CD4-positive, alpha-beta T cell treated with Interleukin-17A for 4 hours (primary cell): ENCODE results near the gene NRF1.

ENCODE experiments used
- DNase-seq: peaks from one replicate; pipeline ENCODE4 v3.0.0-alpha.2; 2020; ENCODE audit warnings: mixed read lengths

The NRF1 gene

DNA sequence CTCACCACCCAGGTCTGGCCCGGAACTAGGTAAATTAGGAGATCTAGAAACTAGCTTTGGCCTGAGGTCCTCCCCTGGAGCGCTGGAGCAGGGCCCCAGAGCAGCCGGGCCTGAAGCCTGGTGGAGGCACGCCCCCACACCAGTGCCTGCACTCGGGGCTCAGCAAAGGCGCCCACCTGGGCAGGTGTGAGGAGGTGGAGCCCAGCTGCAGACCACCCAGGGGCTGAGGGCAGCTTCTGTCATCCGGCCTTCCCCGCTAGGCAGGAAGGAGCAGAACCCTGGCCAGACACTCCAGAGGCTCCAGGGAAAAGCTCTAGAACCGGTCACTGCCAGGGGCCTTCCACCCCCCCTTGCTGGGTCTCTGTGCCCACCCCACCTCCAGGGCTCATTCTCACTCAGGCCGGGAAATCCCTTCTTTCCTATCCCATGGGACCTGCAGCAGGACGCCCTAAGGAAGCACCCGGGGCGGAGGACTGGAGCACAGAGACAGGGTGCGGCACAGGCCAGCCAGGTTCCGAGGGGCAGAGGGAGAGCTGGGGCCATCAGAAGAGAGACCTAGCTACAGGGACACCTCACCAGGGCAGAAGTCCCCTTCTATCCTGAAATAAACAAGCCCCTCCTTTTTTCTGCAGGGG is 161.2 kb downstream of the NRF1 start:
- DNase-seq = no peak

DNA sequence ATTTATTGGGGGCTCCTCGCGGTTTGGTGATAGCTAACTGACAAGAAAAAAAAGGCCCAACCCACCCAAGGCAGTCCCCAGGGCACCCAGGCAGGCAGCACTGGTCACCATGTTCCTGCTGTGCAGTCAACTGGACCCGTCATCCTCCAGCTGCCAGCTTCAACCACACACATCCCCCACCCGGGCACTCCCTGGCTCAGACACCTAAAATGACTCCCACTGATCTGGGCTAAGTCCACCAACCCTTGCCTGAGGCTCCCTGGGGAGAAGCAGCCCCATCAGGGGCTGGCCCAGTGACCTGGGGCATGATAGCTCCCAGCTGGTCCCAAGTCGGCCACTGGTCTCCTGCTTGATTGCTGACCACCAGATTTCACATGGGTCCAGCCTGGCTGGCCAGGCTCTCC is 161.8 kb downstream of the NRF1 start:
- DNase-seq = no peak

DNA sequence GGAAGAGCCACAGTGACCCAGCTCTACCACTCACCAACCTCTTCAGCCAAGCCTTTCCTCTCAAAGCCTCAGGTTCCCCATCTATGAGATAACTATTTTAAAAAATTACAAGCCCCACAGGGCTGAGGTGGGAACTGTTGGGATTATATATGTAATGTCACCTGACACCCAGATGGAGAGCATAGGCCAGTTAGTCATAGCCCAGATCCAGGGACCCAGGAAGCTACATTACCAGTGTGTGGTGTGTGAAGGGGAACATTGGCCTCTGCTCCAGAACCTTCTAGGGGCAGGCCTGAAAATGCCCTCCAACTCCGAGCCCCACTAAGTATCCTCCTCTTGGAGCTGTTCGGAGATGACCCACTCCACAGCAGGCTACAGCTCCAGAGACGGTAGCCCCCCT is 162.4 kb downstream of the NRF1 start:
- DNase-seq = no peak

DNA sequence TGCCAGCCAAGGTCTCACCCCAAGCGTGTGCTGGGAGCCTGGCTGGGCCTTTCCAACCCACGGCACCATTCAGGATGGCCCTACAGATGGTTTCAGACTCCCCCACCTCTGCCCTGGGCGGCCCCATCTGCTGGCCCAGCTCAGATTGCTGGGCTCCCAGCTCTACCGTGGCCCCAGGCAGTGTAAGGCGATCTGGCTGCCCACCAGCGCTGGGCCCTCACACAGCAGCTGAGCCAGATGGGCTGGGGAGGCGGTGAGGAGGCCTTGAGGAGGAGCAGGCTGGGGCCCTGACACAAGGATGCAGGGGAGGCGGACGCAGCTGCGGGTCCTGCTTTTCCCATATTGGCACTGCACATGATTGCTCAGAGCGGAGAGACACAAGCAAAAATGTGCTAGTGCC is 162.8 kb downstream of the NRF1 start:
- DNase-seq = no peak

DNA sequence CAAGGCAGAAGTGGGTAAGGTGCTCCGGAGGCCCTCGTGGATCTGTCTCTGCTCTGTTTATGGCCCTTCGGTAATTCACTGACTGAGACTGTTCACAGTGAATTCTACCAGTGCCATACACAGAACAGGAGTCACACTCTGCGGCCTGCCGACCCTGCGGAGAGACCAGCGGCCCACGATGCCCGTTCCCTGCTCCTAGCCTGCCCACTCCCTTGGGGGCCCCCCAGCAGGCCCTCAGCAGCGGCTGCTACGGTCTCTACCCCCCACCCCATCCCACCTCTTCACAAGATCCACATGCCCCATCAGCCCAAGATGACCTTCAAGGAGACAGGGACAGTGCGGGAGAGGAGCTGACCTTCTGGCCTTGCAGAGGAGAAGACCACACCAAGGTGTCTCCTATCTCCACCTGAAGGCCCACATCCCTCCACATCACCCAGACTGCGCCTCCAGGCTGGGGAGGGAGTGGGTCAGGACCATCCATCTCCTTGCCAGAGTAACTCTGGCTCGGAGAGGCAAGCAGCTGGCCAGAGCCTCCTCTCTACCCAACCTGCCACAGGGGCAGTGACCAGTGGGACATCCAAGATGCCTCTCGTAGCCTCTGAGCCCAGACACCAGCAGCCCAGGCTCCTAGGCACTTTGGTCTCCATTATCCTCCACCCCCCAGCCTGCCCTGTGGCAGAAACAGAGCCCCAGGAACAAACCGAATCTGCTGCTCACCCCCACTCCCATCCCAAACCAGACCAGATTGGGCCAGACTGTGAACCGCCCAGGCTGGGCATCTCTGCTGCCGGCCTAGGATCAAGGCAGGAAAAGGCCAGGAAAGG is 163.6 kb downstream of the NRF1 start:
- no peak for DNase-seq

DNA sequence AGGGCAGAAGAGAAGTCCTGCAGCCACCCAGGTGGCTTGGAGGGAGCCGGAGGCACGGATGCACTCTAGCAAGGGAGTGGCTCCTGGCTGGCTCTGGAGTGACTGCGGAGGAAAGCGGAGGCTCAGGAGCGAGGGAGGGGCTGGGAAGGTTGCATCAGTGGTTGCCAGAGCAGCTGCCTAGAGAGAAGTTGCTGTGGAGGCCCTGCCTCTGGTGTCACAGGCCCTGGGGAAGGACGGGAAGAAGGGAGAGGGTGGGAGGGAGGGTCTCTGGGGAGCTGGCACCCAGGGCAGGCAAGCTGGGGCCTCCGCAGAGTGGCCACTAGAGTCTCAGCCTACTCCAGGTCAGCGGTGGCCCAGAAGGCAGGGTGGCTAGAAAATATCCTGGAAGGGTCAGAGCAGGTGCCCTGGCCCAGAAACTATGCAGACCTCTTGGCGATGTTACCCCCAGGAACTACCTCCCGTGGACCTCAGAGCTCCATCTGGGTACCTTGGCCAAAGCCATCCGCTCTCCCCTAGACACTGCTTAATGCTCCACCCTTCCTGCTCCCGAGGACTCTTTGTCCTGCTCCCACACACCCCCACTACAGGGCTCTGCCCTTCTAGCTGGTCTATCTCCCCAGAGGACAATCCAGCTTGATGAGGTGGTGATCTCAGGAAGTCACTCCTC is 164.3 kb downstream of the NRF1 start:
- DNase-seq = no peak

DNA sequence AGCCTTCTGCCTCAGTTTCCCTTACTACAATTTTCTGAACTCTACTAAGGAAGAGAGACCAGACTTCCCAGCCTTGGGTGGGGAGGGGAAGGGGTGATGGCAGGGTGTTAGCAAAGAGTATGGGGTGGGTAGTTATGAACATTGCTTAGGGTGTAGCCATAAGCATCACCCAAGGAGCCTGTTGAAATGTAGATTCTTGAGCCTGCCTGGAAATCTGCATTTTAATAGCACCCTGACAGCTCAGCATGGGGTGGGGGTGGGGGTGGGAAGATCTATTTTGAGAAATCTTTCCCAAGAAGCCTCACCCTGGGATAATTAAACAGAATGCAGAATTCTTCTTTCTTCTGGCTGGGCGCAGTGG is 164.8 kb downstream of the NRF1 start:
- DNase-seq = no peak

DNA sequence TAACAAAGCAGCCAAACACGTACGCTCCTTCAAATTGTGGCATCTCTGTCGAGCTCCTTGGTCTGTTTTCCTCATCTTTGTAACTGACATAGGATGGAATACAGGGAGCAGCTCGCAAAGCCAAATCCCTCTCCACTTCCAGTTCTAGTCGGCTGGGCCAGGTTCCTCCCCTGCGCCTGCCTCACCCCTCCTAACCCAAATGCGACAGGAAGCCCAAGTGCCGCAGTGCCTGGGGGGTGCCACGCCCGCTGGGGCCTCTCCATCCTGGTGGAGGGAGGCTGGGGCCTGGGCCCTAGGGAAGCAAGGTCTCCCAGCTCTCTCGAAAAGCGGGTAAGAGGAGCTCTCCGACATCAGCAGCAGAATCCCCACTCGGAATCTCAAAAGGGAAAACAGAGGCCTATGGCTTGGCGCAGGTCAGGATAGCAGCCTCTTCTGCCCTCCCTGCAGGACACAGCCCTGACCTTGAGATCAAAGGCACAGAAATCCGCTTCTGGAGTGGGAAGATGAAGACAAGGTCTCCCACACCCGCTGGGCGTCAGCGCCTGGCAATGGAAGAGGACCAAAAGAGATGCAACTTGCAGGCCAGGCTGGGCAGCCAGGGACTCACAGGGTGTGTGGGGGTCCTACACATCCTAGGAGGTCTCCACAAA is 165.8 kb downstream of the NRF1 start:
- no peak for DNase-seq

DNA sequence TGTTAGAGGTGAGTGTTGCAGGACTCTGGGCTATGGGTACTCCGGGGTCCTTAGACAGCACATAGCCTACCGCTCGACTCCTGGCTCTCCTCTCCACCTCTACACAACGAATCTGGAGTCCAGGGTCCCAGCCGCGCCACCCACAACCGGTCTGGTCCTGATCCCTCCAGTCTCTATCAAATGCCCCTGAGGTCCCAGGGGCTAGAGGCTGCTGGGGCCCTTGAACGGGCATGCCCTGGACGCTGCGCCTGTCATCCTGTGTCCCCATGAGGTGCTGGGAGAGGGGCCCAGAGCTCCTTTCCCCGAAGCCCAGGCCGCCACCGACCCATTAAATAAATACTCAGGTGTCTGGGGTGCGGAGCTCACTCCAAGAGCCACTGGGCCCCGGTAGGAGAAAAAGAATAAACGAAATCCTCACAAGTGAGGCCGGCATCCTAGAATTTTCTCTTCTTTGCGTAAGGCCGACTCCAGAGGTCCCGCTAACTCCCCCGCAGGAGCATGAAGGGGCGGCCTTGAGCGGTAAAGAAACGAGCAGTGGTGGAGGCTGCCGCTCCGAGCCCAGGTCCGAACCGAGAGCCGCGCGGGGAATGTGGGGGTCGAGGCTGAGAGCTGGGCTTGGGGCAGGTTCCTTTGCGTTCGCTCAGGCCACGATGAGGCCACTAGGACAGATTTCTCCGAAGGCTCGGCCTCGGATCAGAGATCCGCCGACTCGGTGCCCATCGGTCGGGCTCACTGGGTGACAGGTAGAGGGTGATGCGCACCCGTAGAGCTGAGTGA is 166.7 kb downstream of the NRF1 start:
- no peak for DNase-seq

DNA sequence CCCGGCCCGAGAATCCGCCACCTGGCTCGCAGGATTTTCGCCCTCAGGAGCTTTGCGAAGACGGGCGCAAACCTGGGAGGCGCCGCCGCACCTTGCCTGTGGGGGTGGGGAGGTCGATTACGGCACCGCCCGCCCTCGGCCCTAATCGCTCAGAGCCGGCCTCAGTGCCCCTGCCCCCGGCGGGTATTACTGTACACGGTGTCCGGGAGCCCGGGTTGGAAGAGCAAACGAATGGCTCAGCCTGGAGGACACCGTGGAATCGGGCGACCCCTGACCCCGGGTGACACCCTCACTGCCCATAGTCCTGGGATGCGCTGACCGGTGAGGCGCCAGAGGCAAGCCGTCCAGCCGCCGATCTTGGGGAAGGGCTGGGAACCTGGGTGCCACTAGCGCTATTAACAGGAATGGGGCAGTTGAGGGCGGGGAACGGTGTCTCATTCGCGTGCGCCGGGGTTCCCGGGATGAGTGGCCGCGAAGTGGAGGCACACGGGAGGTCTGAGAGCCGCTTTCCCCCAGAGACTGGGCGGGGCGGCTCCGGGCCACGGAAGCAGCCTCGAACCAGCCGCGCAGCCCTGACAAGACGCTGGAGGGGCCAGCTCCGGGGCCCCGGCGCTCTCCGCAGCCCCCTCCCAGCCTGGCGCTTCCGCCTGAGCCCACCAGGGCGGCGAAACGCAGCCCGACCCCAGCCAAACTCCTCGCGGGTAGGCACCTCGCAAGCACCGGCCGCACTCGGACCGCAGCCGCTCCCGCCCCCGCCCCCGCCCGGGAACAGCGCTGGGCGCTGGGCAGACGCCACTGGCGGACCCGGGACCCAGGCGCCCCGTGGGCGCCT is 167.5 kb downstream of the NRF1 start:
- no peak for DNase-seq

DNA sequence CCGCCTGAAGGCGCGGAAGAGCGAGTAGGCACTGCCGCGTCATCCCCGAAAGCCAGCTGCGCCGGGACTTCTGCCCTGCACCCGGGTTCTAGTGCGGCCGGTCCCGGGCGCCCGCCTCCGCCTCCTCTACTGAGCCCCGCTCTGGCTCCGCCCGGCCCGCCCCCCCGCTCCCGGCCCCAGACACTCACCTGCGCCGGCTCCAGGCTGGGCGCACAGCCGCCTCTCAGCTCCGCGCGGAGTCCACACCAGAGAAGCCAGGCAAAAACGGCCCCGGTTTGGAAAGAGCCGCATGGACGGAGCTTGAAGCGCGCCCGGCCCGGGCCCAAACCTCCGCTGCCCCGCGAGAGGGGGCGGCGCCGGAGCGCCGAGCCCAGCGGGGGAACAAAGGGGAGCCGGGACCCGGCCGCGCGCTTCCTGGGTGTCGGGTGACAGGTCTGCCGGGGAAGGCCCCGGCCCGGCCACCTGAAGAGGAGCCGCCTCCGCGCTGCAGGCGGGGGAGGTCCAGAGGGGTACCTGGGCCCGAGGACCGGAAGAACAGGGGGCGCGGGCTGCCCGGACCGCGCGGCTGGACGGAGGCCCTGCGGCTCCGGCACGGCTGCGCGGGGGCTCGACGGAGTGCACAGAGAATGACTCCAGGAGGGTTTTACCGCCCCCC is 168.2 kb downstream of the NRF1 start:
- DNase-seq = peak; percentile 28

DNA sequence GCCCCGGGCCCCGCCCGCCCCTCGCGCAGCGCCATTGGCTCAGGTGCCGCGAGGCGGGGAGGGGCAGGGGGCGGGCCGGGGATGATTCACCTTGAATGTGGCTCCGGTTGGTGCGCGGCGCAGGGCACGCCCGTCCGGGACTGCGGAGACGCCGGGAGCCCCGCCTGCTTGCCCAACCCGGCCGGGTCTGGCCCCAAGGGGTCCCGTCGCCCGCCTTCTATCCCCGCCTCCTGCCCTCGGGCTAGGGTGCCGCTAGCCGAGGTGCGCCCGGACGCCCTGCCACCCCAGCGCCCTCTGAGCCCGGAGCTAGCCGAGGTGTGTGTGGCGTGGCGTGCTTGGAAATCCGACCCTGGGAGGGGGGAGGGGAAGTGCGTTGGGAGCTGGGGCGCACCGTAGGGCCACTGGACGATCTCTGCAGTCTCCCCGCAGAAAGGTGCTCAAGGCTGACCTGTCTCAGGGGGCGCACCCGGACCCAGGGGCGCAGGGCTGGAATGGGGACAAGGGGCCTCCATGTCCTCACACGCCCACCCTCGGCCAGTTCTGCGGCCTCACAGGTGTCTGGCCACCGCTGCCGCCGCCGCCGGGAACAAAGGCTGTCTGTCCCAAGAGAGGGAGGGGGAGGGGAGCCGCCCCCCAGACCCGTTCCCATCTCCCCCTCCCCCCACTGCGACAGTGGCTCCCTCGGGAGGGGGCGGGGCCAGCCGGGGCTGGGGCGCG is 168.9 kb downstream of the NRF1 start:
- peak; percentile 83 for DNase-seq

DNA sequence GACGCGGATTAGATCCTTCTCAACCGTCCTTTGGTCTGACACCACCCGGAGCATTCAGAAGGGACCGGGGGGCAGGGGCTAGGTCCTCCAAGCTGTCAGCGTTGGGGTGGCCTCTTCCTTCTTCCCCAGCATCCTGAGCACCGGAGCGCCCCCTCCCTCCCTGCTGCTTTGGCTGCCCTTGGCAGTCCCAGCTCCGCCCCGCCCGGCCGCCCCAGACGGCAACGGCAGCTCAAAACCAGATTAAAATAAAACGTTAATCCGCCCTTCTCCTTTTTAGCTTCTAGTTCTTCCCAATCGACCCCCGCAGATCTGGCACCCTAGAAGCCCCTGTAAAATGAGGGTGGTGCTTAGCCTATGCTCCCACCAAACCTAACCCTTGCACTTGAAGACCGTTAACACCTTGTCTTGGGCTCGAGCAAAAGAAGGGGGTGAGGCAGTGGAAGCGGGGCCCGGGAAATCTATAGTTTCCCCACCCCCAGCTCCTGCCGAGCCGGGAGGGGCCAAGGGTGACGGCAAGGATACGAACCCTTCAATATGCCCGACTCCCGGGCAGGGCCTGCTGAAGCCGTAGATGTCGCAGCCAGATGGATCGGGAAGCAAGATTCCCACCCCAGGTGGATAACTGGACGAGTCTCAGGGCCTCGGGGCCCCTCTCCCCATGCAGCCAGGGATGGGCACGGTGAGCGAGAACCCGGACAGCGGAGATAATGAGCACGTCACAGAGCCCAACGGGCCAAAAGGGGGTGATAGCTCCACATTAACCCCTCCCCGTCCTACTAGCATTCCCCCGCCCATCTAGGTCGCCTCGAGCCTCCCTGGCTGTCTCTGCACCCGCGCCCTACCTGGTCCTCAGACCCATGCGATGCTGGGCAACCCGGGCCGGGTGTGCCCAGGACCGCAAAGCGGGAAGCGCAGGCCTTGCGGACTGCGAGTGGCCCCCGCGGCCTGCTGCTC is 169.7 kb downstream of the NRF1 start:
- DNase-seq = peak; percentile 30

DNA sequence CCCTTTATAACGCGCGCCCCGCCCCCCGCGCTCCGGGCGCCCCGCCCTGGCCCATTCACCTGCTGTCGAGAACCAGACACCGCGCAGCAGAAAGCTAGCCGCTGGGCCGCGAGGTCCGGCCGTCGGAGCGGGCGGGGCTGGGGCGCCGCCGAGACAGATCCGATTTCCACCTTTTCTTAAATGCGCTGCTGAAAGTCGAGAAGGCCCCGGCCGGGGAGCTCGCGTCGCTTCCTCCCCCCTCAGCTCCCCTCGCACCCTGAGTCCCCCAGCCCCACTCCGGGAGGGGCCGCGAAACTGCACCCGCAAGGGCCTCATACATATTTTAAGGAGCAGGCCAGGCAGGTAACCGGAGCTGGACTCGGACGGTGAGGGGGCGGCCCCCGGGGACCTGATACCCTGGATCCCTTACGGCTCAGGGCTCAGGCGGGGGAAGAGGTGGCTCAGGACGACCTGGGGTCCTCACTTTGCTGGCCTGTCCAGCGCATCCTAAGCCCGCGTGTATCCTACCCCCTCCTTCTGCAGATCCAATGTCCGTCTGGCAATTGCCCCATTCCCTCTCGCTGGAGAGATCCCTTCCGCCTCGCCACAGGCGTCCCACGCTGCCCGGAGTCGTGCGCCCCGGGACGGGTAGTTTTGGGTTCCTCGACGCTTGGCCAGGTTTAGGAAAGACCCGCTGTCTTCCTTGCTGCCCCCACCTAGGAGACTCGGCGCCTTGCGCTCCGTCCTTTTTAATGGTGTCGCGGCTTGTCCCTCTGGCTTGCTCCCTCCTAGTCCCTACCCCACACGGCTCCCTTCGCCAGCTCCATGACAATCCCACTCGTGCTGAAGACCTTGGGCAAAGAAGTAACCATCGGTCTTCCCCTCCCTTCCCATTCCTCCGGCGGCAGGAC is 170.7 kb downstream of the NRF1 start:
- peak; percentile 29 for DNase-seq

DNA sequence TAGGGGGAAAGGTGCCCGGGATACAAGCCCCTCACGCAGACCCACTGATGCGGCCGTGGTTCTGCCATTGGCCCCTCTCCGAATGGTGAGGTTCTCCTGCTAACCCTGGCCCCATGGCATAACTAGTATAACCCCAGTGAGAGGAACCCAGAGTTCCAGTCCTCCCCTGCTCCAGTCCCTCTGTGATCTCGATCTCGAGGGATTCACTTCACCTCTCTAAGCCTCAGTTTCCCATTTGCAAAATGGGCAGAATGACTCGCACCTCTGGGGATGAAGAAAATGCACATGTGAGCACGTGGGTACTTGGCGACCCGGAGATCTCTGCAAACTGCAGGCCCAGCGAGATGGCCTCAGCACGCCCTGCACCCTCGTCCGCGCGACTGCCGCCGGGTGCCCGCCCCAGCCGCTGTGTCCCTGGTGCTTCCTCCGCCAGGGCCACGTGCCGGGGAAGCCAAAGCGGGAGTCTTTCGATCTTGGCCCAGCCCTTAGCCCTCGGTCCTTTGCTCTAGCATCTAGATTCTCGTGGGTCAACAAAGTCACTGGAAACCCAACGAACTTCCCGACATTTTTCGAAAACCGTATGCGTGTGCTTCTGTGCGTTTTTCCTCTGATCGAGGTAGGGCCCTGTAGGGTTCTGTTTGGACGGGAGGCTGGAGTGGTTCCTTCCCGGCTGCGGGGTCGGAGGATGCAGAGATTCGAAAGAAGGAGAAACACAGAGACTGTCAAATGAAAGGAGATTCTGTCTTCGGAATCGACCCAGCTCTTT is 171.5 kb downstream of the NRF1 start:
- no peak for DNase-seq

DNA sequence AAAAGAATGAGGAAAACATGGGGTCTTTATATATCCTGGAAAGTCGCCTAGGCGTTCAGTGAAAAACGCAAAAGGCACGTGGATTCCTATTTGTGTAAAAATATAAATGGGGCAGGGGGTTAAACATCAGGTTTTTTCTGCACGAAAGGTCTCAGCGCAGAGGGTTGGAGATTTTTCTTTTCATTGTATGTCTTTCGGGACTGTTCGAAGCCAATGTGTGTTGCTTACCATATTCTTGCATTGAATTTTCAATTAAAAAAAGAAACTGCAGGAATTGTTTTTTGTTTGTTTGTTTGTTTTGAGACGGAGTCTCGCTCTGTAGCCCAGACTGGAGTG is 172.0 kb downstream of the NRF1 start:
- DNase-seq = no peak

DNA sequence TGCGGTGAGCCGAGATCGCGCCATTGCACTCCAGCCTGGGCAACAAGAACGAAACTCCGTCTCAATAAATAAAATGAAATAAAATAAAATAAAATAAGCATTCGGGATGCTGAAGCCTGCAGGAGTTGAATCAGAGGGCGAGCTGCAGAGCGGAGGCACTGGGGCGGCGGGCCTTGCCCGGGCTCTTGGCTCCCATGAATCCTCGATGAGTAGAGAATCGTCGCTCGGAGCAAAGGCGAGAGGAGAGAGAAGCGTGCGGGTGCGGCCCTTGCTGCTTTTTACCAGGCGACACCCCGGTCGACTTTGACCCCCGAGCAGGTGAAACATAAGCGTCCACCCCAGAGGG is 172.9 kb downstream of the NRF1 start:
- no peak for DNase-seq
